ENCODE data around the gene TM4SF1.

The TM4SF1 gene

GRCh38 chr3:149368201-149368673 lies 9.2 kb downstream of the TM4SF1 start:
- H3K4me3 ChIP-seq (ENCODE audit: control insufficient read depth, low read depth, low read length): no peak overlapping the region
- no peak for TF ChIP-seq CTCF (conservative IDR thresholded peaks at IDR 0.05; ENCODE audit: control insufficient read depth, insufficient read depth, low read depth, low read length)
- no peak for DNase-seq (ENCODE audit: low read depth)

DNA sequence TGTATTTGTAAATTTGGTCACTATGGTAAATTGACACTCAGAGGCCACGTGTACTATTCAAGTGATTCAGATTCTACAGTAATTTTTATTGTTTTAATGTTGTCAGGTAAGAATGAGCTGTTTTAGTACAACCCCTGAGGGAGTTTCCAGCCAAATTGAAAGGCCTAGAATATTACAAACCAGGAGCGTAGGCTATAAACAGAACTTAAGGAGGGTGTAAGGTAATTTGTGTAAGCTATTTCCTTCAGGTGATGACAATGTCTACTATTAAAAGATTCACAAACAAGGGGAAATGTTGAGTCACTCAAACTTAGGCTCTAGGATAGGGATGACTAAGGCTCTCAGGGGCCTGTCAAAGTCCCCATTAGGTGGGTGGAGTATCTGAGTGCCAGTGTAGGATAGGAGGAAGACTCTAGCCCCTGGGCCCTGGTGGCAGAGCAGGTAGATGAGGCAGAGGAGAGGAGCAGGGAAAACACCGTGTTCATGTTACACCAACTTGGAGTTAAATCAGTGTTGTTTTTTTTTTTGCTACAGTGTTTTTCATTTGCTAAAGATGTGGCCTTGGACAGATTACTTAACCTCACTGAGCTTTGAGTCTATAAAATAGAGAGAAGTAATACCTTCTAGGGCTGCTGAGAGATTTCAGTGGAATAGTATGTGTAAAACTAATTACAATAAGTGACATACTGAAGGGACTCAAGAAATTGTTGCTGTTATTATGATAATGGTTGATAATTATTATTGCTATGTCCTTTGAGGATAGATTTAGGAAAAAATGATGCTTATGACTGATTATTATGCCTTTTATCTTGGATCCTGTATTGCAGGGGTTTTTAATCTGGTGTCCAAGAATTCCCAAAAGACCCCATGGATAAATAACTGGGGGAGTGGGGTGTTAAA lies 10.3 kb downstream of the TM4SF1 start:
- no peak for TF ChIP-seq CTCF (conservative IDR thresholded peaks at IDR 0.05; ENCODE audit: control insufficient read depth, insufficient read depth, low read depth, low read length)
- no peak overlapping the region for H3K4me3 ChIP-seq (ENCODE audit: control insufficient read depth, low read depth, low read length)
- DNase-seq (ENCODE audit: low read depth): peak; percentile 78

DNA sequence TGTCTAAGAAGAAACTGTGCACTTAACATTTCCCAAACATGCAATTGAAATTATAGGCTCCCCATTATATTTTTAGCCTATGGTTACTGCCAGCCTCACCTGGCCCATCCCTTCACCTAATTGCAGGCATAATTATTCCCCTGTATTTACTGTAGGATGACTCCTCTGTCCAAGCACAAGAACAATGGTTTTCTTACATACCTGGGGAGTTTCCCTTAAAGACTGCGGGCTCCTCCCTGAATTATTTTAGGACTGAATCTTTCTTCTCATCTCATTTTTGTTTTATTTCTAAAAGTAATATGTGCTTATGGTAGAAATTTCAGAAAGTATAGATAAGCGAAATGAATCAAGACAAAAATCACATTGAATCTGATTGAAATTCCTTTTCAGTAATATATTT lies 11.4 kb downstream of the TM4SF1 start:
- TF ChIP-seq CTCF (conservative IDR thresholded peaks at IDR 0.05; ENCODE audit: control insufficient read depth, insufficient read depth, low read depth, low read length): no peak
- H3K4me3 ChIP-seq (ENCODE audit: control insufficient read depth, low read depth, low read length): no peak overlapping the region
- no peak for DNase-seq (ENCODE audit: low read depth)

- H3K4me3 ChIP-seq (ENCODE audit: control insufficient read depth, low read depth, low read length): no peak overlapping the region
- DNase-seq (ENCODE audit: low read depth): no peak
- no peak for TF ChIP-seq CTCF (conservative IDR thresholded peaks at IDR 0.05; ENCODE audit: control insufficient read depth, insufficient read depth, low read depth, low read length)
These were observed 12.8 kb downstream of the TM4SF1 start for GRCh38 chr3:149364624-149365023.

DNA sequence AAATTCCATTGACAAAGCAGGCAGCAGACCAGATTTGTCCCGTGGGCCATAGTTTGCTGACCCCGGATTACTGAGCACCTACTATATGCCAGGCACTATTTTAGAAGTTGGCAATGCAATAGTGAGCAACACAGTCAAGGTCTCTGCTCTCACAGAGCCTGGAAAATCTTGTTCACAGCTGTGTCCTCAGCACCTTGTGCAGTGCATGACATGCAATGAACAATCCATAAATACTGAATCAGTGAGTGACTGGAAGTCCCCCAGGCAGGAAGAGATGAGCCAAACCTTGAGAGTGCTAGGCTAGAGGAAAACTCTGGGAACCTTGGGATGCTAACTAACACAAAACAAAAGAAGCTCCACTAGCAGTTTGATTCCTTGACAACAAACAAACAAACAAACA lies 14.4 kb downstream of the TM4SF1 start:
- TF ChIP-seq CTCF (conservative IDR thresholded peaks at IDR 0.05; ENCODE audit: control insufficient read depth, insufficient read depth, low read depth, low read length): no peak
- no peak overlapping the region for H3K4me3 ChIP-seq (ENCODE audit: control insufficient read depth, low read depth, low read length)
- peak; percentile 57 for DNase-seq (ENCODE audit: low read depth)

- H3K4me3 ChIP-seq (ENCODE audit: control insufficient read depth, low read depth, low read length): no peak overlapping the region
- no peak for TF ChIP-seq CTCF (conservative IDR thresholded peaks at IDR 0.05; ENCODE audit: control insufficient read depth, insufficient read depth, low read depth, low read length)
- no peak for DNase-seq (ENCODE audit: low read depth)
These were observed 15.1 kb downstream of the TM4SF1 start for GRCh38 chr3:149362366-149362765.
